ENCODE data around the gene TLE4.
"Not testable (repeated sequence)": the region's sequence is repeated elsewhere in the genome, so short reads cannot be mapped to it uniquely, and the experiment has no call there.

The TLE4 gene

GRCh38 chr9:79604921-79605562 lies 33.3 kb downstream of the TLE4 start:
- DNase-seq = no peak

- DNase-seq = not testable (repeated sequence)
Measured at GRCh38 chr9:79606529-79606928, 34.8 kb downstream of the TLE4 start.

GRCh38 chr9:79609468-79610018 lies 37.8 kb downstream of the TLE4 start:
- no peak for DNase-seq

GRCh38 chr9:79610019-79610631 lies 38.4 kb downstream of the TLE4 start:
- DNase-seq = no peak

GRCh38 chr9:79610791-79611614 lies 39.2 kb downstream of the TLE4 start:
- DNase-seq = no peak

- DNase-seq = no peak
Measured at GRCh38 chr9:79613145-79613544, 41.4 kb downstream of the TLE4 start.

- DNase-seq = no peak
Measured at GRCh38 chr9:79615038-79615437, 43.3 kb downstream of the TLE4 start.

- no peak for DNase-seq
Measured at GRCh38 chr9:79616013-79616412, 44.2 kb downstream of the TLE4 start.

- DNase-seq = no peak
Measured at GRCh38 chr9:79616971-79617370, 45.2 kb downstream of the TLE4 start.

- DNase-seq = no peak
Measured at GRCh38 chr9:79617395-79617794, 45.6 kb downstream of the TLE4 start.

GRCh38 chr9:79619930-79620329 lies 48.2 kb downstream of the TLE4 start:
- DNase-seq = no peak

- DNase-seq = no peak
Measured at GRCh38 chr9:79621916-79622575, 50.3 kb downstream of the TLE4 start.

- no peak for DNase-seq
Measured at GRCh38 chr9:79623799-79624721, 52.3 kb downstream of the TLE4 start.

- no peak for DNase-seq
Measured at GRCh38 chr9:79629721-79630120, 58.0 kb downstream of the TLE4 start.

GRCh38 chr9:79630521-79631403 lies 59.0 kb downstream of the TLE4 start:
- no peak for DNase-seq

GRCh38 chr9:79632060-79632459 lies 60.3 kb downstream of the TLE4 start:
- no peak for DNase-seq

- no peak for DNase-seq
Measured at GRCh38 chr9:79632705-79633104, 60.9 kb downstream of the TLE4 start.

GRCh38 chr9:79633558-79633957 lies 61.8 kb downstream of the TLE4 start:
- no peak for DNase-seq

- no peak for DNase-seq
Measured at GRCh38 chr9:79637177-79637925, 65.6 kb downstream of the TLE4 start.

GRCh38 chr9:79638806-79639205 lies 67.0 kb downstream of the TLE4 start:
- no peak for DNase-seq
